HCT116 (cell line): ENCODE measurements around the gene NR2F6.
"Not testable (repeated sequence)": the region's sequence is repeated elsewhere in the genome, so short reads cannot be mapped to it uniquely, and the experiment has no call there.

ENCODE experiments used
- CTCF ChIP-seq, 3 experiments: fragments of 200-600 bp in 1 of 3; sonication (generic) in 1 of 3; IDR thresholded peaks in 2 of 3; conservative IDR thresholded peaks in 1 of 3; 2 replicates each; pipeline ENCODE4 v1.5.1; 2012 to 2017; ENCODE audit warnings: low read depth in 2 of 3, low read length in 2 of 3, antibody characterized with exemption in 1 of 3, borderline replicate concordance in 1 of 3, control low read depth in 1 of 3, mild to moderate bottlenecking in 1 of 3, mixed read lengths in 1 of 3, mixed run types in 1 of 3, moderate library complexity in 1 of 3; ENCODE audit not compliant: insufficient read depth in 1 of 3
- ELF1 ChIP-seq: IDR thresholded peaks from 2 replicates; pipeline ENCODE4 v1.6.1; 2012; ENCODE audit warnings: low read depth, borderline replicate concordance
- EZH2 ChIP-seq: fragments of 200-600 bp; sonication (generic); IDR thresholded peaks from 2 replicates; pipeline ENCODE4 v1.6.1; 2017; ENCODE audit warnings: antibody characterized with exemption, mixed run types
- EZH2phosphoT487 ChIP-seq: fragments of 200-600 bp; IDR thresholded peaks from 2 replicates; pipeline ENCODE4 v1.6.1; 2018; ENCODE audit warnings: antibody characterized with exemption, borderline replicate concordance
- POLR2A ChIP-seq: IDR thresholded peaks from 2 replicates; pipeline ENCODE4 v1.7.0; 2011; ENCODE audit warnings: borderline replicate concordance; ENCODE audit not compliant: insufficient read depth, insufficient read length; ENCODE audit errors: extremely low read depth
- POLR2AphosphoS5 ChIP-seq: IDR thresholded peaks from 2 replicates; pipeline ENCODE4 v1.6.1; 2011; ENCODE audit warnings: mild to moderate bottlenecking, low read depth, low read length, moderate library complexity
- ZNF274 ChIP-seq: fragments of 200-500 bp; sonication (Bioruptor generic); IDR thresholded peaks from 2 replicates; pipeline ENCODE4 v1.6.1; 2014; ENCODE audit warnings: mild to moderate bottlenecking, low read depth, low read length, inconsistent platforms

GRCh38 chr19:17274892-17275291 lies 29.2 kb upstream of the NR2F6 start:
- not testable (repeated sequence) for TF ChIP-seq POLR2A; ZNF274; CTCF (IDR thresholded peaks at IDR 0.05 in 2 of 3, conservative IDR thresholded peaks at IDR 0.05 in 1 of 3; ENCODE audit: borderline replicate concordance in 1 of 3, insufficient read depth in 1 of 3, low read depth in 2 of 3, low read length in 2 of 3); POLR2AphosphoS5; EZH2; ELF1; EZH2phosphoT487
